Stomach (tissue), 9 donors: ENCODE data around the gene TAF11. TPM values are rescaled to one million over a fixed set of nuclear protein-coding genes. Genes with fewer than 3 reads are reported as not detected.

Experiments used
- DNase-seq, 2 donors: peaks; one replicate each; pipeline versions ENCODE4 v3.0.0 to v3.0.0-alpha.2; 2013 to 2019
- H3K27ac ChIP-seq, 5 donors: fragments of 200-600 bp in 4 of 5; sonication (generic) in 4 of 5; one replicate each; pipeline ENCODE4 v1.5.1; 2013 to 2019; ENCODE audit warnings: mild to moderate bottlenecking in 1 of 5, moderate library complexity in 1 of 5
- H3K27me3 ChIP-seq, 3 donors: fragments of 200-600 bp; sonication (generic); one replicate each; pipeline ENCODE4 v1.5.1; 2017 to 2019; ENCODE audit warnings: mixed run types in 1 of 3
- H3K36me3 ChIP-seq, 4 donors: fragments of 200-600 bp; sonication (generic); 1 replicate in 3 of 4; 2 replicates in 1 of 4; pipeline ENCODE4 v1.5.1; 2016 to 2019
- H3K4me1 ChIP-seq, 4 donors: fragments of 200-600 bp; sonication (generic); one replicate each; pipeline ENCODE4 v1.5.1; 2016 to 2019
- H3K4me3 ChIP-seq, 4 donors: fragments of 200-600 bp; sonication (generic) in 3 of 4; one replicate each; pipeline ENCODE4 v1.5.1; 2016 to 2019; ENCODE audit warnings: mild to moderate bottlenecking in 1 of 4
- H3K9me3 ChIP-seq, 4 donors: fragments of 200-600 bp; sonication (generic); one replicate each; pipeline ENCODE4 v1.5.1; 2016 to 2019
- EP300 ChIP-seq: sonication (generic); formaldehyde crosslinking; IDR thresholded peaks from one replicate; pipeline ENCODE4 v1.6.1; 2017; ENCODE audit warnings: antibody characterized with exemption
- POLR2A ChIP-seq, 4 donors: fragments of 450-650 bp; IDR thresholded peaks; one replicate each; pipeline ENCODE4 v1.6.1; 2016; ENCODE audit warnings: antibody characterized with exemption in 4 of 4, control low read depth in 2 of 4, mild to moderate bottlenecking in 1 of 4, moderate library complexity in 1 of 4
- POLR2AphosphoS5 ChIP-seq, 3 donors: sonication (generic); formaldehyde crosslinking; IDR thresholded peaks; one replicate each; pipeline ENCODE4 v1.6.1; 2016; ENCODE audit warnings: antibody characterized with exemption in 3 of 3
- WGBS, 5 donors: extraction: QIAGEN DNeasy Blood & Tissue Kit in 3 of 5; methylation state at CpG; one replicate each; pipeline versions ENCODE4 v1.1.5 to v1.1.7; 2013 to 2018; 5-methylcytosine and 5-hydroxymethylcytosine counted together
- intact Hi-C: fragments of 100-400 bp; cut with DNase I; formaldehyde crosslinking; loops from one replicate; pipeline ENCODE4 v1.15.1; 2023; ENCODE audit warnings: low total_unique reads
- polyA plus RNA-seq, 3 donors: library from polyadenylated mRNA; stranded (reverse); fragments of 200-250 nt; gene quantifications; one replicate each; pipeline ENCODE4 v1.2.3, GENCODE V29; 2013
- total RNA-seq, 5 donors: library from RNA; depleted of rRNA; stranded (reverse); fragments of >200 nt; gene quantifications; one replicate each; pipeline versions ENCODE4 v1.1.0 to v1.2.3, GENCODE V29; 2014 to 2016
- TF ChIP-seq, protein P1 (sequence below), 7 experiments: fragments of 450-650 bp in 4 of 7; fragments of 200-600 bp in 3 of 7; sonication (generic) in 3 of 7; IDR thresholded peaks; one replicate each; pipeline ENCODE4 v1.5.1; 2016 to 2019; ENCODE audit warnings: antibody characterized with exemption in 7 of 7, control low read depth in 2 of 7, mild to moderate bottlenecking in 1 of 7
- donor health status: healthy with polysubstance abuse.
- donor health status: Bipolar disorder and iron deficiency.
- donor health status: healthy.

TAF11 gene
- total and polyA plus RNA-seq, 8 donors, result 4.9 to 40.8 (median 20.3) TPM

DNA sequence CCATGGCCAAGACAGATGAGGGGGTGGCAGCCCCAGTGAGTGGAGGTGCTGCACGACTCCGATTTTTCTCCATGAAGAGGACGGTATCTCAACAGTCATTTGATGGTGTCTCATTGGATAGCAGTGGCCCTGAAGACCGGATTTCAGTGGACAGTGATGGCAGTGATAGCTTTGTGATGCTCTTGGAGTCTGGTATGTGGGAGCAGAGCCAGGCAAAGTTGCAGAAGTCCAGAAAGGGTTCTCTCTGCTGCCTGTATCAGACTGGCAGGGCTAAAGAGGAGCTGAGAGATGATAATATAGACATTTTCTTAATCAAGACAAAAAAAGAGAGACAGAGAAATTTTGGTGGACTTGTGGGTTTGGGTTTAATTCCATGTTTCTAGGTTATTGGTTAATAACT is 23.8 kb downstream of the TAF11 start:
- intact Hi-C loops, result no loop called here
- peaks cover 34 to 97% (median 86%) of the 10 kb centered on the region in 4 donors for H3K36me3 ChIP-seq
- H3K4me3 ChIP-seq, result no peak overlapping the region
- H3K27ac ChIP-seq, result no peak overlapping the region
- DNase-seq, result no peak
- 80 to 95% (median 90%) methylated on average over 4 of the region's 4 CpGs for WGBS, 5 donors
- H3K27me3 ChIP-seq, result no peaks in the 10 kb centered on the region
- no peaks in the 10 kb centered on the region for H3K4me1 ChIP-seq
- TF ChIP-seq POLR2AphosphoS5 (IDR thresholded peaks at IDR 0.05), result no peak
- TF ChIP-seq, protein P1, sequence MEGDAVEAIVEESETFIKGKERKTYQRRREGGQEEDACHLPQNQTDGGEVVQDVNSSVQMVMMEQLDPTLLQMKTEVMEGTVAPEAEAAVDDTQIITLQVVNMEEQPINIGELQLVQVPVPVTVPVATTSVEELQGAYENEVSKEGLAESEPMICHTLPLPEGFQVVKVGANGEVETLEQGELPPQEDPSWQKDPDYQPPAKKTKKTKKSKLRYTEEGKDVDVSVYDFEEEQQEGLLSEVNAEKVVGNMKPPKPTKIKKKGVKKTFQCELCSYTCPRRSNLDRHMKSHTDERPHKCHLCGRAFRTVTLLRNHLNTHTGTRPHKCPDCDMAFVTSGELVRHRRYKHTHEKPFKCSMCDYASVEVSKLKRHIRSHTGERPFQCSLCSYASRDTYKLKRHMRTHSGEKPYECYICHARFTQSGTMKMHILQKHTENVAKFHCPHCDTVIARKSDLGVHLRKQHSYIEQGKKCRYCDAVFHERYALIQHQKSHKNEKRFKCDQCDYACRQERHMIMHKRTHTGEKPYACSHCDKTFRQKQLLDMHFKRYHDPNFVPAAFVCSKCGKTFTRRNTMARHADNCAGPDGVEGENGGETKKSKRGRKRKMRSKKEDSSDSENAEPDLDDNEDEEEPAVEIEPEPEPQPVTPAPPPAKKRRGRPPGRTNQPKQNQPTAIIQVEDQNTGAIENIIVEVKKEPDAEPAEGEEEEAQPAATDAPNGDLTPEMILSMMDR (IDR thresholded peaks at IDR 0.05), result no peak
- no peak for TF ChIP-seq EP300
- no peak for TF ChIP-seq POLR2A (IDR thresholded peaks at IDR 0.05)
- no peaks in the 10 kb centered on the region for H3K9me3 ChIP-seq

DNA sequence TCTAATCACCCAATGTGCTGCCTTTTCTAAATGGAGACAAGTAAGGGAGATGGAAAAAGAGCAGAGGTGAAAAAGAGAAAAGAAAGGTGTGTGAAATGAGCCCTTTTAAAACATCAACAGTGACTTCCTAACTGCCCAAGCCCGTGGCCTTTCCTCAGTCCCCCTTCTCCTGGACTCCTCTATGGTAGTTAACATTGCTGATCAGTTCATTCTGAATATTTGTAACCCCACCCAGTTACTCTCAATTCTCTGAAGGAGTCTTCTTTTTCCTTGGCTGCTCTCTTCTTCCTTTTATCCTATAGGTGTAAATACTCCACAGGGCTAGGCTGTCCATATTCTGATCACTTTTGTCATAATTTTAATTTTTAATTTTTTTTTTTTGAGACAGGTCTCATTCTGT is 27.1 kb downstream of the TAF11 start:
- Histone ChIP-seq H3K4me1 (no peaks in the 10 kb centered on the region), H3K36me3 (peaks cover 52 to 98% (median 96%) of the 10 kb centered on the region in 4 donors), H3K27ac (no peak overlapping the region), H3K4me3 (no peak overlapping the region), H3K9me3 (no peaks in the 10 kb centered on the region), H3K27me3 (no peaks in the 10 kb centered on the region)
- intact Hi-C loops, result no loop called here
- WGBS, 5 donors, result 71 to 88% (median 79%) methylated on average over 1 of the region's 1 CpG
- no peak for DNase-seq
- TF ChIP-seq, protein P1 (IDR thresholded peaks at IDR 0.05), result no peak
- TF ChIP-seq POLR2A (IDR thresholded peaks at IDR 0.05) (no peak), EP300 (no peak), POLR2AphosphoS5 (IDR thresholded peaks at IDR 0.05) (no peak)

DNA sequence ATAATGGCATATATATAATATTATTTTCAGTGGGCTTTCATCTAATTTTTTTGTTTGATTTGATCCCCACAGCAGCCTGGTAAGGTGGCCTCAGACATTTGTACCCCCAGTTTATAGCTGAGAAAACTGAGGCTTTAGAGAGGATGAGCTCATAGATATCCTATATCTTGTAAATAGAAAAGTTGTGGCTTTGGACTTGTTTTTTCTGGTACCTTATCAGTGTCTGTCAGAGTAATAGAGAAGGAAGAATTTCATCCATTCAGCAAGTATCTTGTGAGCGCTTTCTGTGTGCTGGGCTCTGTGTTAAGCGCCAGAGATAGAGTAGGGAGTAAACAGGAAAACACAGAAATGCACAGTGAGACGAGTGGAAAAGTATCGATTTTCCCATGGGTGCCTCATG is 27.9 kb downstream of the TAF11 start:
- H3K27ac ChIP-seq, result no peak overlapping the region
- intact Hi-C loops, result no loop called here
- no peaks in the 10 kb centered on the region for H3K4me1 ChIP-seq
- TF ChIP-seq, protein P1 (IDR thresholded peaks at IDR 0.05), result no peak
- TF ChIP-seq EP300, result no peak
- TF ChIP-seq POLR2AphosphoS5 (IDR thresholded peaks at IDR 0.05), result no peak
- no peak for TF ChIP-seq POLR2A (IDR thresholded peaks at IDR 0.05)
- H3K27me3 ChIP-seq, result no peaks in the 10 kb centered on the region
- no peaks in the 10 kb centered on the region for H3K9me3 ChIP-seq
- H3K36me3 ChIP-seq, result peaks cover 56 to 98% (median 97%) of the 10 kb centered on the region in 4 donors
- H3K4me3 ChIP-seq, result no peak overlapping the region
- no peak for DNase-seq
- 90 to 94% (median 91%) methylated on average over 4 of the region's 4 CpGs for WGBS, 5 donors

GRCh38 chr6:34858681-34859080 is 29.2 kb downstream of the TAF11 start:
- Histone ChIP-seq H3K36me3 (peaks cover 53 to 90% (median 88%) of the 10 kb centered on the region in 4 donors), H3K27me3 (no peaks in the 10 kb centered on the region), H3K4me1 (no peaks in the 10 kb centered on the region), H3K9me3 (no peaks in the 10 kb centered on the region), H3K4me3 (no peak overlapping the region), H3K27ac (no peak overlapping the region)
- TF ChIP-seq POLR2A (IDR thresholded peaks at IDR 0.05) (no peak), EP300 (no peak), POLR2AphosphoS5 (IDR thresholded peaks at IDR 0.05) (no peak)
- TF ChIP-seq, protein P1 (IDR thresholded peaks at IDR 0.05), result no peak
- 91 to 95% (median 94%) methylated on average over 3 to 7 of the region's 7 CpGs for WGBS, 5 donors
- intact Hi-C loops, result no loop called here
- DNase-seq, result no peak
